ENCODE results near the gene FDPS. TPM values are rescaled to one million over a fixed set of nuclear protein-coding genes. Genes with fewer than 3 reads are reported as not detected.
"Not testable (repeated sequence)": the region's sequence is repeated elsewhere in the genome, so short reads cannot be mapped to it uniquely, and the experiment has no call there.

Gene FDPS
- total RNA-seq, 1 experiment from 2014 or later = 172 TPM

DNA sequence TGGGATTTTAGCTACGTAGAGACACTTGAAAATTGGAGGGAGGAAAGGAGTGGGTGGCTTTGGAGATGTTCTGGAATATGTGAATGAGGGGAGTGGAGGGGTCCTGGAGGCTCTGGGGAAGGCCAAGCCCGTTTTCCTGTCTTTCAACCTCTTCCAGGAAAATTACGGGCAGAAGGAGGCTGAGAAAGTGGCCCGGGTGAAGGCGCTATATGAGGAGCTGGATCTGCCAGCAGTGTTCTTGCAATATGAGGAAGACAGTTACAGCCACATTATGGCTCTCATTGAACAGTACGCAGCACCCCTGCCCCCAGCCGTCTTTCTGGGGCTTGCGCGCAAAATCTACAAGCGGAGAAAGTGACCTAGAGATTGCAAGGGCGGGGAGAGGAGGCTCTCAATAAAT lies 11.6 kb downstream of the FDPS start:
- no peak for DNase-seq (ENCODE audit: low read depth)

DNA sequence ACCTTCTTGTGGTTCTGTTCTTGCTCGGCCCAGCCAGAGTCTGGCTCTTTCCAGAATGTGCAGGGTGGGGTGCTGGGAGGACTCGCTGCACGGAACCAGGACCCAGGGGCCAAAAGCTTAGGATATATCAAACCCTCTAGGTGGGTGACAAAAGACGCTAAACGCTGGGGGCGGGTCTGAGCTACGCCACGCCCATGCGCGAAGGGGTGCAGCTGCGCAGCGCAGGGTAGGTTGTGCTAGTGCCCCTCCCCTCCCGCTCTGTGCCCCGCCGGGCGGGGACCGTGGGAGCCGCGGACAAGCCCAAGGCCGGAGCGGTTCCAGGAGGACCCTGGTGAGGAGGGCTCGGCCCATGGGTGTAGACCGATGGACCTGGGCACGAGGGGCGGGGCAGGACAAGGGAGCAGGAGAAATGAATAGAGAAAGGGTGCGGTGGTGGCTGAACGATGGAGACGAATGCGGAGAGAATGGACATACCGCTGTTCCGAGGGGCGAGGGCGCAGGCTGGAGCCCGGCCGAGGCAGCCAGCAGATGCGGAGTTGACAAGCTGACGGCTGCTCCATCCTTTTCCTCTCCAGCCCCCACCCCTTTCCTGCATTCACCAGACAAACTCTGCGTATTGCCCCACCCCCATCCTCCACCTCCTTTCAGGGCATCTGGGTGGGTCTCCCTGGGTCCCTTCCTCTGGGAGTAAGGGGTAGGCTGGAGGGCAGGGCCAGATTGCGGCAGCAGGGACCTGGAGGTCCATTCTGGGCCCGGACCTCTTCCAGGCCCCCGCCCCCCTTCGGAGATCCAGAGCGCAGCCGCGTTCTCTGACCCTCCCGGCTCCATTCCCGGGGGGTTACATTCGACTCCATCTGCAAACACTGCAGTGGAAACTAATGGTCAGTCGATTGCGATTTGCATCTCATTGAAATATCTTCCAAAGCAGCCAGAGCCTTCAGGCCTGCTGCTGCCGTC lies 12.3 kb downstream of the FDPS start, which contains the start of gene RUSC1:
RUSC1 (plus strand) TSS at position 234 of the 957 bp plus-strand sequence. CDS start 880 bp downstream, outside the sequence.
- peak; percentile 47 for DNase-seq (ENCODE audit: low read depth)

DNA sequence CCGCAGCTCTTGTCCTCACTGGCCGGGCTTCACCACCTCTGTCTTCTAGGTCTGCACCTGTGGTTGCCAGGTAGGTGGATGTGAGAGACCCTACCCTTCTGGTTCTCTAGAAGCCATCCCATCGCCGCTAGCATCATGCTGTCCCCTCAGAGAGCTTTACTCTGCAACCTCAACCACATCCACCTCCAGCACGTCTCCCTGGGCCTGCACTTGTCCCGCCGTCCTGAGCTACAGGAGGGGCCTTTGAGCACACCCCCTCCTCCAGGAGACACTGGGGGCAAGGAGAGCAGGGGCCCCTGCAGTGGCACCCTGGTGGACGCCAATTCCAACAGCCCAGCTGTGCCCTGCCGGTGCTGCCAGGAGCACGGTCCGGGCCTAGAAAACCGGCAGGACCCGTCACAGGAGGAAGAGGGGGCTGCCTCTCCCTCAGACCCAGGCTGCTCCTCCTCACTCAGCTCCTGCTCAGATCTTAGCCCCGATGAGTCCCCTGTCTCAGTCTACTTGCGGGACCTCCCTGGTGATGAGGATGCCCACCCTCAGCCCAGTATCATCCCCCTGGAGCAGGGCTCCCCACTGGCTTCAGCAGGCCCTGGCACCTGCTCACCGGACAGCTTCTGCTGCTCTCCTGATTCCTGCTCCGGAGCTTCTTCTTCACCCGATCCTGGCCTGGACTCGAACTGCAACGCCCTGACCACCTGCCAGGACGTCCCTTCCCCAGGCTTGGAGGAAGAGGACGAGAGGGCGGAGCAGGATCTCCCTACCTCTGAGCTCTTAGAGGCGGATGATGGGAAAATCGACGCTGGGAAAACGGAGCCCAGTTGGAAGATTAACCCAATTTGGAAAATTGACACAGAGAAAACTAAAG lies 13.2 kb downstream of the FDPS start:
- no peak for DNase-seq (ENCODE audit: low read depth)

DNA sequence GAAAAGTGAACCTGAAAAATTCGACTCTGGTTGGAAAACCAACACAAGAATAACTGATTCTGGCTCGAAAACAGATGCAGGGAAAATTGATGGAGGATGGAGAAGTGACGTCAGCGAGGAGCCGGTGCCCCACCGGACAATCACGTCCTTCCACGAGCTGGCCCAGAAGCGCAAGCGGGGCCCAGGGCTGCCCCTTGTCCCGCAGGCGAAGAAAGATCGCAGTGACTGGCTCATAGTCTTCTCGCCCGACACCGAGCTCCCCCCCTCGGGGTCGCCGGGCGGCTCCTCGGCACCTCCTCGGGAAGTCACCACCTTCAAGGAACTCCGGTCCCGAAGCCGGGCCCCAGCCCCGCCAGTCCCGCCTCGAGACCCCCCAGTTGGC lies 13.9 kb downstream of the FDPS start:
- peak; percentile 37 for DNase-seq (ENCODE audit: low read depth)

DNA sequence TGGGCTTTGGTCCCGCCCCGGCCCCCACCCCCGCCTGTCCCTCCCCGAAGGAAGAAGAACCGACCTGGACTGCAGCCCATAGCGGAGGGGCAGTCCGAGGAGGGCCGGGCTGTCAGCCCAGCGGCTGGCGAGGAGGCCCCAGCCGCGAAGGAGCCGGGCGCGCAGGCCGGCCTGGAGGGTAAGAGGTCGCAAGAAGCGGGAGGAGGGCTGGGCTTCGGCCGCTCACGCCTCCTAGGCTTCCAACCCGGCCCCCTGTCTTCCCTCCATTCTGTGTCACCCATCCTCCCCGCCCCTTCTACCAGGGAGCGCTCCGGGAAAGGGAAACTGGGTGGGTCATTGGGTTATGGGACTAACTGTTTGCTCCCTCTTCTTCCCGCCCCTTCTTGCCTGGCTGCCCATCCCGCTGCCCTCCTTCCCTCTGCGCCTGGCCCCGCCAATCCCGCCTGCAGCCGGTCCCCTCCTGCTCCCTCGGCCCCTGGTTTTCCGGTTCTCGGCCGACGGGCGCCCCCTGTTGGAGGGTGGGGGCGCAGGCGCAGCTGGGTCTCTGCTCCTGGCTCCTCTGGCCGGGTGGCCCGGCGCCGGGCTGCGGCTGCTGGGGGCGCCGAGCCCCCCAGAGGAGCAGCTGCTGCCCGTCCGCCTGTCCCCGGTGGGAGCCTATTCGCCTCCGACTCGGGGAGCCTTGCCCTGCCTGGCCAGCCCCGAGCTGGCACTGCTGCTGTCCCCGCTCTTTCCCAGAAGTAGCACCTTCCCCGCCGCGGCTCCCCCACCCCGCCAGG lies 14.5 kb downstream of the FDPS start:
- peak; percentile 98 for DNase-seq (ENCODE audit: low read depth)

DNA sequence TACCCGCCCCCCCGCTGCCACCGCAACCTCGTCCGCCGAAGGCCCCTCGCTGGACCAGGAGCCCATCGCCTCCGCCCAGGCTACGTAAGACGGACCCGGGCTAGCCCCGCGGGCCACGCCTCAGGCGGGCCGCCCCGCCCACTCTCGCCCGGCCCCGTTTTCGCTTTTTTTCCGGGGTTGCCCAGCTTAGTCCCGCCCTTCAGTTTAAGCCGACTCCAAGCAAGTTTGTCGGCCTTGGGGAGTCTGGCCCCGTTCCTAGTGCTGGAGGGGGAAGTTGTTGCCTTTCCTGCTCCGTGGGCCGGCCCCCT lies 15.0 kb downstream of the FDPS start:
- peak; percentile 85 for DNase-seq (ENCODE audit: low read depth)

DNA sequence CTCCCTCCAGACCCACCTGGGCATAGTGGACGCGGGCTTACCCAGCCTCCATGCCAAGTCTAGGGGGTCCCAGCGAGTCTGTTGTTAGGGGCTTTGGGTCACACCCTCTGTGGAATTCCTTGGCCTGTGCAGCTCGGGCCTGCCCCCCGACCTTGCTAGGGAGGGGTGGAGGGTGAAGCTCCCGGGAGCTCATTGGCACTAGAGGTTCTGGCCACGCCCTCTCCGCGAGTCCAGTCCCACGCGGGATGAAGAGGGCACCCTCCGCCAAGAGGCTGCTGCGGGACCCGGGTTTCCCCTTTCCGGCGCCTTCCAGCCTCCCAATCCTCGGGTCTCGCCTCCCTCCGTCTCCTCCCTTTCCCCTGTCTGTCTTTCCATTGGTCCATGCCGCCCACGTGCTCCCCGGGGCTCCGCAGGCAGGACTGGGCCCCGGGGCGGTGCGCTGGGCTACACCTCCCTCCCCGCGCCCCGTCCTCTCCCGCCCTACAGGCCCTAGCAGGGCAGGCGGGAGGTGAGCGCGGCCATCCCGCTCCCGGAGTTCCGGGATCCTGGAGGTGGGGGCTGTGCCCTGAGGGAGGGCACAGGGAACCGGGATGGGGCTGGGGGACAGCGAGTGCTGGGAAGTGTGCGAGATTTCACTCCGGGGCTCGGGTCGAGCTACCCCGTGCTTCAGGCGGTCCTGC lies 15.5 kb downstream of the FDPS start:
- peak; percentile 97 for DNase-seq (ENCODE audit: low read depth)

DNA sequence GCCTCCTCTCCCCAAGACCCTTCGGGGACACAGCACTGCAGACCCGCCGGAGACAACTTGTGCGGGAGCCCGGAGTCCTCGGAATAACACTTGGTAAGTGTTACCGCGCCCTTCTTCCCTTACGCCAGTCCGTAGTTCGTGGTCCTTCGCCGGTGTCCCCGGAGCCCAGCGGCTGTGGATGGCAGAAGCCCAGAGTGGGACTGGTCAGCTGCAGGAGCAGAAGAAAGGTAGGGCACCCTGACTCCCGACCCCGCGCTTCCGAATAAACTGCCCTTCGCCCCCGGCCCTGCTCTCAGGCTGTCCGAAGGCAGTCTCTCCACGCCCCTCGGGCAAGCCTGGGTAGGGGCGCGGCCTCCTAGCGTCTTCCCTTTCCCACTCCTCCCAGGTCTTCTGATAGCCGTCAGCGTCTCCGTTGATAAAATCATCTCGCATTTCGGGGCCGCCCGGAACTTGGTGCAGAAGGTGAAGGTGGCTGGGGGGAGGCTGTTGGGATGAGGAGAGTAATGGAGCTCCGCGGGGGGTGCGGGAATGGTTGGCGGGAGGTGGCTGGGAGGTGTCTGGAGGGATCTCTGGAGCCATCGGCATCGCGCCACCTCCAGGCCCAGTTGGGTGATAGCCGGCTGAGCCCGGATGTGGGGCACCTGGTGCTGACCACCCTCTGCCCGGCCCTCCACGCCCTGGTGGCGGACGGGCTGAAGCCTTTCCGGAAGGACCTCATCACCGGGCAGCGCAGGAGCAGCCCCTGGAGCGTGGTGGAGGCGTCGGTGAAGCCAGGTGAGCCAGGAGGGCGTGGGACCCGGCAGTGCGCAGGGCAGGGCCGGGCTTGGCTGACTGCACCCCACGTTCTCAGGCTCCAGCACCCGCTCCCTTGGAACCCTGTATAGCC lies 16.3 kb downstream of the FDPS start:
- peak; percentile 56 for DNase-seq (ENCODE audit: low read depth)

DNA sequence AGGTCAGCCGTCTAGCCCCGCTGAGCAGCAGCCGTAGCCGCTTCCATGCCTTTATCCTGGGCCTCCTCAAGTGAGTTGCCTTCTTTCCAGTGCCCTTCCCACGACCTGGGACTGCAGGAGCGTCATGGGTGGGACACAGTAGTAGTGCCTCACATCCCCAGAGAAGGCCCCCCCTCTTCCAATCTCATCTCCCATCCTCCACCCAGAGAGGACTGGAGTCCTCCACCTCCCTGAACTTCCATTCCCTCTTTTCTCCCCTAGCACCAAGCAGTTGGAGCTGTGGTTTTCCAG lies 16.9 kb downstream of the FDPS start:
- no peak for DNase-seq (ENCODE audit: low read depth)

DNA sequence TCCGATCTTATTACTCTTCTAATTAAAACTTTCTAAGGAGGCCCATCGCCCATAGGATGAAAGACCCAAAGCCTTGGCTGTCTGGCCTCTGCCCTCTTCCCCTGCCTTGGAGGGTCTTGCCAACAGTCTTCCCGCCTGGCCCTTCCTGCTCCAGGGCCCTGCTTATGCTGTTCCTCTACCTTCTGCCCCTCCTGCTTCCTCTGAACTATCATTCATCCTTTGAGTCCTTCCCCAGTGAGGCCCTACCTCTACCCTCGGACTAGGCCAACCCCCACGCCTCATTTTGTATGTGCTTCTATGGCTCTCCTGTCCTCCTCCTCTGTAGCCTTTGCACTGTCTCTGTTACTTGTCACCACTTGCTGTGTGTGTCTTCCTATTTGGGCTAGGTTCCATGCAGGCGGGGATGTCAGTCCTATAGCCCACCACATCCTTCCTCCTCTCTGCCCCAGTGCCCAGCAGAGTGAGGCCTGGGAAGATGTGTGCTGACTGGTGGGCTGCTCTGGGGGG lies 17.4 kb downstream of the FDPS start:
- no peak for DNase-seq (ENCODE audit: low read depth)

DNA sequence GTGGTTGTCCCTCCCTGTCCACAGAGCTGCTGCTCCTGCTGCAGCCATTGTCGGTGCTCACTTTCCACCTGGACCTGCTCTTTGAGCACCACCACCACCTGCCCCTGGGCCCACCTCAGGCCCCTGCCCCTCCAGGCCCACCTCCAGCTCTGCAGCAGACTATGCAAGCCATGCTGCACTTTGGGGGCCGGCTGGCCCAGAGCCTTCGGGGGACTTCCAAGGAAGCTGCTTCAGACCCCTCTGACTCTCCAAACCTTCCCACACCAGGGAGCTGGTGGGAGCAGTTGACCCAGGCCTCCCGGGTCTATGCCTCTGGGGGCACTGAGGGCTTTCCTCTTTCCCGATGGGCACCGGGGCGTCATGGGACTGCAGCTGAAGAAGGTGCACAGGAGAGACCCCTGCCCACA lies 18.0 kb downstream of the FDPS start:
- no peak for DNase-seq (ENCODE audit: low read depth)

DNA sequence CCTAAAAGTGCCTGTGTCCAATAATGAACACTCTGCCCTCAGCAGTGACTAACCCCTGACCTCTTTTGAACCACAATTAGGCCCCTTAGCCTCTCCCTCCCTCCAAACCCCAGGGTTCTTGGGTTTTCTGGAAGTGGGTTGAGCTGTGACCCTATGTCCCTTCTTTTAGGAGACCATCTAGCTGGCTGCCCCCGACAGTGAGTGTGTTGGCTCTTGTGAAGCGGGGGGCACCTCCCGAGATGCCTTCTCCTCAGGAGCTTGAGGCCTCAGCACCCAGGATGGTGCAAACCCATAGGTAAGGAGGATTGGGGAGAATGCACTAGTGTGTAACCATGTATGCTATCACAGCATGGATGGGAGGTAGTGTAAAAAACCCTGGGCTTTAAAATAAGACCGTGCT lies 19.3 kb downstream of the FDPS start:
- DNase-seq (ENCODE audit: low read depth) = no peak

DNA sequence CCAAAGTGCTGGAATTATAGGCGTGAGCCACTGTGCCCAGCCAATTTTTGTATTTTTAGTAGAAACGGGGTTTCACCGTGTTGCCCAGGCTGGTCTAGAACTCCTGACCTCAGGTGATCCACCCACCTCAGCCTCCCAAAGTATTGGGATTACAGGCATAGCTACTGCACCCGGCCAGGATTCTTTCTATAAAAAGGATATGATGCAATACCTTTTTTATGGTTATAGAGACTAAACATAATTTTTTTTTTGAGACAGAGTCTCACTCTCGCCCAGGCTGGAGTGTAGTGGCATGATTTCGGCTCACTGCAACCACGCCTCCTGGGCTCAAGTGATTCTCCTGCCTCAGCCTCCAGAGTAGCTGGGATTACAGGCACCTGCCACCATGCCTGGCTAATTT lies 20.2 kb downstream of the FDPS start:
- DNase-seq (ENCODE audit: low read depth) = not testable (repeated sequence)

DNA sequence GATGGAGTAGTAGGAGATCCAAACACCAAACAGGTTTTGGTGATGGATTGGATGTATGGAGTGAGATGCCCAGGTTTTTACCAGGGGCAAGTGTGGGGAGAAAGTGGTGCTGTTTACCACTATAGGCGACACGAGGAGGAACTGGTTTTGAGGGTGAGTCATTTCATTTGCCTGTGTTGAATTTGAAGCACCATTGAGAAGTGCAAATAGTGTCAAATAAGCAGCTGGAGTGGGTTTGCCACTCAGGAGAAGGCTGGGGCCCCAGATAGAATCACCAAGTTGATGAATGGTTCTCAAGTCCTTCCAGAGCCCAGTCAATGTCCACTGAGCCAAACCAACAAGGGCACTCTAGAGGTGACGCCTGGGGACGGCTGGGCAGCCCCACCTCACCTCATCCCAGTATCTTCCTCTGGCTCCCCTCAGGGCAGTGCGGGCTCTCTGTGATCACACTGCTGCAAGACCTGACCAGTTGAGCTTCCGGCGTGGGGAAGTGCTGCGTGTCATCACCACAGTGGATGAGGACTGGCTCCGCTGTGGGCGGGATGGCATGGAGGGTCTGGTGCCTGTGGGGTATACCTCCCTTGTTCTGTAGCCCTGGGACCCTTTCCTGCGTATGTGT lies 21.4 kb downstream of the FDPS start:
- no peak for DNase-seq (ENCODE audit: low read depth)

DNA sequence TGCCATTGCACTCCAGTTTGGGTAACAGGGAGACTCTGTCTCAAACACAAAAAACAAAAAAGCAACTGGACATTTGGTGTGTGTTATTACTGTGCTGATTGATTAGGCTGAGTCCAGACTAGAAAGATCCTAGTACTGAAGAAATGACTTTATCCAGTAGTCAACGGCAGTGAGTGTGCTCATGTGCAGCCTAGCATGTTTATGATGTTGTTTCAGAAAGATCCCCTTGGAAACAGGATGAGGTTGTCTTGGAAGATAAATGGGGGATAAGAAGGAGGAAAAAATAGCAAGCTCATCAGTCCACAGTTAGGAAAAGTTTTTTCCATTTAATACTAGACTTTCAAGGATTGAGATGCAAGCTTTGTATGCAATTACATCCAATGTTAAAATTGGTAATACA lies 26.3 kb downstream of the FDPS start:
- DNase-seq (ENCODE audit: low read depth) = no peak

DNA sequence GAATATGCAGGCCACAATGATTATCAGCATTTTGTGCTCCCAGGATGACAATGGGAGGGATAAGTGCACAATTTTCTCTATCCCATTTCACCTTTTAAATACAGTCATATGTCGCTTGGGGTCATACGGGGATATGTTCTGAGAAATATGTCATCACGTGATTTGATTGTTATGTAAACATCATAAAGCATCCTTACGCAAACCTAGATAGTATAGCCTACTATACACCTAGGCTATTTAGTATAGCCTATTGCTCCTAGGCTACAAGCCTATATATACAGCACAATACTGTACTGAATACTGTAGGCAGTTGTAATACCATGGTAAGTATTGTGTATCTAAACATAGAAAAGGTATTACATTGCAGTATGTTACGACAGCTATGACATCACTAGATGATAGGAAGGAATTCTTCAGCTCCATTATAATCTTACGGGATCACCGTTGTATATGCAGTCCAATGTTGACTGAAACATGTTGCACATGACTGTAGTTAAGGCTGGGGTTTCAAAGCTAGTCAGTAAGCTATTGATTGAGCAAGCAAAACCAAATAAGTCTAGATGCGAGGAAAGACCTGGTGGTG lies 30.9 kb downstream of the FDPS start:
- DNase-seq (ENCODE audit: low read depth) = no peak

DNA sequence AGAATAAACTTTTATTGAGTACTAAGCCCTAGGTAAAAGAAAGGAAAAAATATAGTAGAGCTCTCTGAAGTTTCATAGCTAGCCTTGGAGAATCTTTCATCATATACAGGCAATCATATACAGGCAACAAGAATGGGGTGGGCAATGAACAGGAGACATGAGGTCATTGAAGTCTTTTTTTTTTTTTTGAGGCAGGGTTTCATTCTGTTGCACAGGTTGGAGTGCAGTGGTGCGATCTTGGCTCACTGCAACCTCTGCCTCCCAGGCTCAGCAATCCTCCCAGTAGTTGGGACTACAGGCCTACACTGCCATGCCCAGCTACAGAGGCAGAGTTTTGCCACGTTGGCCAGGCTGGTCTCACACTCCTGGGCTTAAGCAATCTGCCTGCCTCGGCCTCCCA lies 34.2 kb downstream of the FDPS start:
- no peak for DNase-seq (ENCODE audit: low read depth)

DNA sequence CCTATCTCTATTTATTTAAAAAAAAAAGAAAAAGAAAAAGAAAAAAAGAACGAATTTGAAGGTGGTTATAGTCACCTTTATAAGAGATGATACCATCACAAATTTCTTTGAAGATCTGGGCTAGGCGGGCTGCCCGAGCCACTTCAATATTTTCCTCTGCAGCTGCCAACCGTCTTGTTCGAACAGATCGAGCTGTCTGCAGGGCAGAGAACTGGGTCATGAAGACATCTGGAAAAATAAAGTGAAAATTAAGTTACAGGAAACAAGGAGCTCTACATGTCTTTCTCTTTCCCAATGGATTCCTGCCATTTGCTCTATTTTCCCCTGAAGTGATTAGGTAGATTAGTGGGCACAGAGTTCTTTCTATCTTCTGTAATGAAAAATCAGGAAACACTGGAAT lies 44.0 kb downstream of the FDPS start:
- no peak for DNase-seq (ENCODE audit: low read depth)

DNA sequence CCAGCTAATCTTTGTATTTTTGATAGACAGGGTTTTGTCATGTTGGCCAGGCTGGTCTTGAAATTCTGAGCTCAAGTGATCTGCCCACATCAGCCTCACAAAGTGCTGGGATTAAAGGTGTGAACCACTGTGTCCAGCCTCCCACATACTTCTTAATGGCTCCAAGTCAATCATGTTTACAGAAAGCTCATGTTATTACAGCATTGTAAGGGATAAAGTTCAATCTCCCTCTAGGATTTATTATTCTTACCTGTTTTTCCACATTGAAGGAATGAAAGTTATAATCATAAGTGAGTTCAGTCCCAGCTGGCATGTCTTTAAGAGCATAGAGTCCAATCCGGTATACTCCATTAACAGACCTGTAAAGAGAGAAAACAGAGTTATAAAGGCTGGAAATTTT lies 51.4 kb downstream of the FDPS start:
- DNase-seq (ENCODE audit: low read depth) = no peak

All from LHCN-M2 (cell line).